Head of caudate nucleus (tissue), 42 donors: Measurements from ENCODE around the gene SEC11C.
"Not testable (repeated sequence)": the region's sequence is repeated elsewhere in the genome, so short reads cannot be mapped to it uniquely, and the experiment has no call there.

Source experiments
- DNase-seq, 42 donors: peaks; one replicate each; pipeline versions ENCODE4 v3.0.0 to v3.0.0-alpha.2; 2020 to 2021; ENCODE audit warnings: mixed read lengths in 7 of 42
- intact Hi-C: fragments of 100-400 bp; cut with DNase I; formaldehyde crosslinking; loops from one replicate; pipeline ENCODE4 v1.15.0; 2022

The SEC11C gene

DNA sequence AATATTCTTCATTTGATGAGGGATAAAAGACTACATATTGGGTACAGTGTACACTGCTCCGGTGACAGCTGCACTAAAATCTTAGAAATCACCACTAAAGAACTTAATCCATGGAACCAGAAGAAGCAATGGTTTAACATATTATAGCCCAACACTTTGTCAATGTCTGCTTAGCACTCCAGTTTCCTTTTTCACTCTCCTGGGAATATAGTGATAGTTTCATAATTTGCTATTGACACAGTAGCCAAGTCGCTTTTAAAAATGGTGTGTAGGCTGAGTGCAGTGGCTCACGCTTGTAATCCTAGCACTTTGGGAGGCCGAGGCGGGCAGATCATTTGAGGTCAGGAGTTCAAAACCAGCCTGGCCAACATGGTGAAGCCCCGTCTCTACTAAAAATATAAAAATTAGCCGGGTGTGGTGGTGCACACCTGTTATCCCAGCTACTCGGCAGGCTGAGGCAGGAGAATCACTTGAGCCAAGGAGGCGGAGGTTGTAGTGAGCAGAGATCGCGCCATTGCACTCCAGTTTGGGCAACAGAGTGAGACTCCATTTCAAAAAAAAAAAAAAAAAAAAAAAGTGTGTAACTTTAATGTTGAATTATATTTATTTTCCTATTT is 3.2 kb downstream of the SEC11C start:
- intact Hi-C loops, DNase-seq: not testable (repeated sequence)

DNA sequence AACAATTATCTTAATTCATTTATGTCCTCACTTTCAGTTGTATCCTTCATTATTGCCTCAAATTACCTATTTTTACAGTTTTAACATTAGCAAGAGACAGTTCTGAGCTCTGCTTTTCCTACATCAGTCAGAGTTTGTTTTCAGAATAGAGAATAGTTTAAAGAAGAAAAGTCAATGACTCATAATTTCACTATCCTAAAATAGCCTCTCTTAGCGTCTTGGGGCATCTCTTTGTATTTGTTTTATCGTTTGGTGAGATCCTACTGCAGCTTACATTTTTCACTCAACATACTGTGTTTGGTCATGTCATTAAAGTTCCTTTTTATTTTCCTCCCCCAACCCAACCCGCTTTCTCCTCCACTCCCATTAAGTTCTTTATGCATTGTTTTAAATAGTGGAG is 3.8 kb downstream of the SEC11C start:
- intact Hi-C loops = no loop called here
- DNase-seq = no peak

DNA sequence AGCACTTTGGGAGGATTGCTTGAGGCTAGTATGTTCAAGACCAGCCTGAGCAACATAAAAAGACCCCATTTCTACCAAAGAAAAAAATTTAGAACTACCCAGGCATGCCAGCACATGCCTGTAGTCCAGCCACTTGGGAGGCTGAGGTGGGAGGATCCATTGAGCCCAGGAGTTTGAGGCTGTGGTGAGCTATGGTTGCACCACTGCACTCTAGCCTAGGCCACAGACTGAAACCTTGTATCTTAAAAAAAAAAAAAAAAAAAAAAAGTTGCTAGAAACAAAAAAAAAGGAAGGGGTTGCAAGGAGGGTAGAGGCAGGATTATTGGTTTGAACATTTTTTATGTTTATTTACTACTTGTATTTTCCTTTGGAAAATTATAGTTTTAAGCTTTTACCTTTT is 4.8 kb downstream of the SEC11C start:
- intact Hi-C loops = no loop called here

DNA sequence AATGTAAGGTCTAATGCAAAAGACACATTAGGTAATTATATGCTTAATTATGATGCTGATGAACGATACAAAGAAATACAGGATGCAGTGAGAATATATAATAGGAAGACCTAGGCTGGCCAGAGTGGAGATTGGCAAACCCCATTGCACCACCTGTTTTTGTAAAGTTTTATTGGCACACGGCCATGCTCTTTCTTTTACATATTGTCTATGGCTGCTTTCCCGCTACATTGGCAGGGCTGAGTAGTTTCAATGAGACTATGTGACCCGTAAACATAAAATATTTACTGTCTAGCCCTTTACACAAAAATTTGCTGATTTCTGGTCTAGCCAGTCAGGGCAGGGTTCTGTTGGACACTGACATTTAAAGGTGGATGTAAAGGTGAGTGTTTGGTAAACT is 5.4 kb downstream of the SEC11C start:
- no peak for DNase-seq
- intact Hi-C loops = no loop called here

More for the DNA sequence above, 4.8 kb downstream of the SEC11C start:
- no peak for DNase-seq

DNA sequence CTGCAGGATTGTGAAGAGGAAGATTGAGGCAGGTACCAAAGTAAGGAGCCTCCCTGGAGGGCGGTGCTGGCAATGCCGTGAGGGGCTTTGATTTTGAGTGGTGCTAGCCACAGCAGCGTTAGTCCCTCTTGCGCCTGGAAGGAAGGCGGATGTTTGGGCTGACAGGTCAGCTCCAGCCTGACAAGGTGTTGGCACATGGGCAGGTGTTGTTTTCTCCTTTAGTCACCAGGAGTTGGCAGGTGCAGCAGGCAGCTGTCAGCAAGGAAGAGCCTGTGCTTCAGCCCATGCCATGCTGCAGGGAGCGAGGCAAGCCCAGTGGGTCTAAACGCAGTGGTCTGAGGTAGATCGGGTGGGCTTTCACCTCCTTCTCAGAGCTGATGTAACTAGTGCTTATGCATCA is 8.5 kb downstream of the SEC11C start:
- intact Hi-C loops = no loop called here
- no peak for DNase-seq

DNA sequence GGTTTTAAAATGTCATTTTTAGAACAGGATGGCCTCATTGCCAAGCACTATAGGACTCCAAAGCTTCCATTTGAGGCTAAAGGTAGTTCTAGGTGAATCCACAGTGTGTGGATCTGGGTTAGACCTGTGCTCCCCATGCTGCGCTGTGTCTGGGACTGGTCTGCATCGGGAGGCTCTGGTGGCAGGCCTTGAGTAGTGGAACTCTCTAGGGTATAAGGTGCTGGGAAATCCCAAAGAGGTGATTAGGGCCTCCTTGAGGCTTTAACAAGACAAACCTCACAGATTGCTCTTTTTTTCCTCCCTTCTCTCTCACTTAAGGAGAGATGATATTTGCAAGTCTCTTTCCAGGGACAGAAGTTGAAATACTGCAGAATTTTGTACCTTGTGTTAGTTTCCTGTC is 9.3 kb downstream of the SEC11C start:
- intact Hi-C loops = no loop called here

DNA sequence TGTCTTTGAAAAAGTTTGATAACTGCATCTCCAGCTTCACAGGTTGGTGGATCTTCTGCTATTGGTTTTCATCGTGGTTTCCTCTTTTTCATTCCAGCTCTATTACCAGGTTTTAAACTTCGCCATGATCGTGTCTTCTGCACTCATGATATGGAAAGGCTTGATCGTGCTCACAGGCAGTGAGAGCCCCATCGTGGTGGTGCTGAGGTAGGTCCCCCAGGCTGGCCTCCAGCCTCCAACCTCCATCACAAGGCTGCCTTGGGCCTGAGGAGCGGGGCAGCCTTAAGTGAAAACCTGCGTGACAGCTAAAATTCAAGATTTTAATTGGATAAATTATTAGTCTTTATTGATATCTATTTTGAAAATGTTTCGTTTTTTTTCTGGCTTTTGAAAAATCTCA is 9.7 kb downstream of the SEC11C start:
- intact Hi-C loops = no loop called here
- no peak for DNase-seq

More for the DNA sequence above, 9.3 kb downstream of the SEC11C start:
- DNase-seq = no peak

DNA sequence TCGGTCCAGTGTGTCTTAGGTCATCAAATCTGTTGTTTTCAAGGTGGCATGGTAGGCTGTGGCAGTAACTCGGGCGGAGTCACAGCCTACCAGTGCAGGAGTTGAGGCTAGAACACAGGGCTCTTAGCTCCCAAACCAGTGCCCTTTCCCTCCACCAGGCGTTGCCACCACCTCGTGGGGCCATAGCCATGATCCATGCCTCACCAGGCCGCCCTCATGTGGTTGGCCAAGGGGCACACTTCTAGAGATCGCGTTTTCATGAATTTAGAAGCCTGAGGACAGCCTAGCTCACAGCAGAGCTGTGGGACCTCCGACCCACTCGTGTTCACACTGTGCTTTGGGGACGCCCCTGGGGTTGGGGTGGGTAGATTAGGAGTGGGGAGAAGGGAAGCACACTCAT is 10.6 kb downstream of the SEC11C start:
- intact Hi-C loops = no loop called here

DNA sequence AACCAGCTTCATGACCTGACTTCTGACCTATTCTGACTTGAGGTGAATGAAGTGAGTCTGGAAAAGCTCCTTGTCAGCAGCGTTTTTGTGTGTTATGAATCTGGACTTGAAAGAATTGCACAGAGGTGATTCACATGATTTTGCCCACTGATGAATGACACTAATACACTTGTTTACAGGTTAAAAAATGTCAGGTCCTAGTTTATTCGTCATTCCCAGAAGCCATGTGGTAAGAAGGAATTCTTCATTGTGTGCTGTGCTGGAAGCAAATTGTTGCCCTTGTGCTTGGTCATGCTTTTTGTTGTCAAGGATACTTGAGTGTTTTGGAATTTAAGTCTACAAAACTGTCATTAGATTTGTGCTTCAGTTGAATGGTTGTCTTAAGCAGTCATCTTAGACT is 15.5 kb downstream of the SEC11C start:
- DNase-seq = no peak
- intact Hi-C loops = no loop called here

More for the DNA sequence above, 10.6 kb downstream of the SEC11C start:
- DNase-seq = no peak

DNA sequence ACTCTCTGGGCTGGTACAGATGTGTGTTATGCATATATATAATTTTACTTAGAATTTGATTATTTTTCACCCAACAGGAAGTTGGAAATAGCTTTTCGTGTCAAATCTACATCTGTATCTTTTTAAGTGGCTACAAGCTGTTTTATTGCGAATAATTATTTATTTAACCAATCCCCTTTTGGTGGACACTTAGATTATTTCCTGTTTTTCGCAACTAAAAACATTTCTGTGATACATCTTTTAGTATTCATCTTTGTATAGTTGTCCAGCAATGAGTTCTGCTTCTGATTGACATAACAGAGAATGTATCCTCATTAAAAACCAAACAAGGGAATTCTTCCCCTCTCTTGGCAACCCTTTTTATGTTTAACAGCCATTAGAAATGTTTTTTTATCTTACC is 16.6 kb downstream of the SEC11C start:
- intact Hi-C loops = no loop called here
- DNase-seq = no peak

DNA sequence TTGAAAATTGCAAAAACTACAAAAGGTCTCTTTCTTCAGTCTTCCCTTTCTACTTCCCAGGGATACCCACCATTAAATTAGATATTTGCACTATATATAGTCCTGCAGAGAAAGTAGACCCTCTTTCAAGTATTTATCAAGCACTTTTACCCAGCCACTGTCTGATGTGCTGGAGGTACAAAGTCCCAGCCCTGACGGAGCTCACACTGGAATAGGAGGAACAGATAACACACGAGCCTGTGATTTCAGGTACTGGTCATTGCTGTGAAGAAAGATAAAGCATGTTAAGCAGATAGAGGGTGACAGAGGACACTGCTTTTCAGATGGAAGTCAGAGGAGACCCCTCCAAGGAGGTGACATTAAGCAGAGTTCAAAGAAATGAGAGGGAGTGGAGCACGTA is 19.6 kb downstream of the SEC11C start:
- no peak for DNase-seq
- intact Hi-C loops = no loop called here

DNA sequence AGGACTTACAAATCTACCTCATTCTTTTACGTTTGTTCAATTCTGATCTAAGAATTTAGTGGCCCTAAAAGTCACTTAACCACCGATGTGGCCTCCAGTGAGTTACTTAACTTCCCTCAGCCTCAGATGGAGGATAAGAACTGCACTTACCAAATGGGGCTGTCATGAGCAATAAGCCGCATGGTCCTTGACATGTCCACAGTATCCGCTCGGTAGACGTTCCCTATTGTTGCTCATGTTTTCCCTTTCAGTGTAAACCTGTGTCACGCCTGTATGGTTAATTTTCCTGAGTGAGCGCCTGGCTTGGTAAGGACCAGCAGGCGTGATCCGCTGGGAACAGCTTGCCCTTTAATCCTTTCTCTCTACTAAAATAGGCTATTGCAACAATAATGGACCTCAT is 20.3 kb downstream of the SEC11C start:
- intact Hi-C loops = no loop called here
- DNase-seq = no peak

DNA sequence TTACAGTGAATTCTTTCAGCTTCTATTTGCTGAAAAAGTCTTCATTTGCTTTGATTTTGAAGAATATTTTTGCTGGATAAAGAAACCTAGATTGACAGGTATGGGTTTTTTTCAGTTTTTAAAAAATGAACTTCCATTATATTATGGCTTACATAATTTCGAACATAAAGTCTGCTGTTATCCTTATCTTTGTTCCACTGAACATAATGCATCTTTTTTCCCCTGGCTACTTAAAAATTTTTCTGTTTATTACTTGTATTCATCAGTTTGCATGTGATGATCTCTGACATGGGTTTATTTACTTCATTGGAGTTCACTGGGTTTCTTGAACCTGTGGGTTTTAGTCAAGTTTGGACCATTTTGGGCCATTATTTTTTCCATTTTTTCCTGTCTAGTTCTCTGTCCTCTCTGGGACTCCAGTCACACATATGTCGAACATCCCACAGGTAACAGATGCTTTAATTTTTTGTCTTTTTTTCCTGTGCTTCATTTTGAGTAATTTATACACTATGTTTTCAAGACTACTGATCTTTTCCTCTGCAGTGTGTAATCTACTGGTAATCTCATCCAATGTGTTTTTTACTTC is 33.1 kb downstream of the SEC11C start:
- DNase-seq = no peak
- intact Hi-C loops = no loop called here

DNA sequence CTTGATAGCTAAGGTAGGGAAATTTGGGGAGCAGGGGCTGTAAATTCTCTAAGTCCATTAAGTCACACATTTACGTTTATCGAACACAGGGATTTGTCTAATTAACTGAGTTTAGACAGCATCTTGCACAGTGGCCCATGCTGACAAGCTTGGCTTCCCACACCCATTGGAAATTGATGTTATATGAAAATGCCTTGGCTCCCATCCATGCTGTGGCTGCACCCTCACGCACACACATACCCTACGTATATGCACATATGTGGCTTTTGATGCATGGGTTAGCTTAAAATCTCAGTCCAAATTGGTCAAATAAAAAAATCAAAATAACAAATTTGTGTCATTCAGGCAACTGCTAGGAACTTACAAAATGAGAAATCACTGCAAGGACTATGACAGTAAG is 37.8 kb downstream of the SEC11C start:
- intact Hi-C loops = no loop called here

DNA sequence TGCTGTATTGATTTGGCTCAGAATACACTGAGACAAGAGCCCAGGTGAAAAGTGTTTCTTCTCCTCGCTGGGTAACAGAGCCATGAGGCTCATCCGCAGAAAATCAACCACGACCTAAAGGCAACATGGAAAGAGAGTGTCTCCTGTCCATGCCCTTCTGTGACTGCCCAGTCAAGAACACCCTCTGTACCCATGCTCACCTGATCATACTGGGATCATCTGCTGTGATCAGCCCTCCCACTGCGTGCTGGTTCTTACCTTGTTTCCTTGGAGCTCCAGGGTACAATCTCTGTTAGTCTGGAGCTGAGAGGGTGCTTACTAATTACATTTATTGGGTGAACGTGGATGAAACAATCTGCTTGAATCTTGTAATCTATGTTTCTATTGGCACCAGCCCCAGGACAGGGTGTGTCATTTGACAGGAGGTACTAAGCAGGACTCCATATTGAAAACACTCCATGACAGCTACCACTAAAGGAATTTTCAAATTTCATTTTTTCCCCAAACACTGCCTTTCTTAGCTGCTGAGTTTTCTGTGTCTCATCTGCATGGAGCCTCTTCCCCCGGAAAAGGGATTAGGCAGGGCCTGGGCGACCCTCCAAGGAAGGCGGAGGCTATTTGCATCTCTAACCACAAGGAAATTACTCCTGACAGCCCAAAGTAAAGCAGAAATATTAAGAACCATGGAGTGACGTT is 40.6 kb downstream of the SEC11C start:
- intact Hi-C loops = no loop called here
- no peak for DNase-seq

More for the DNA sequence above, 37.8 kb downstream of the SEC11C start:
- DNase-seq = no peak

DNA sequence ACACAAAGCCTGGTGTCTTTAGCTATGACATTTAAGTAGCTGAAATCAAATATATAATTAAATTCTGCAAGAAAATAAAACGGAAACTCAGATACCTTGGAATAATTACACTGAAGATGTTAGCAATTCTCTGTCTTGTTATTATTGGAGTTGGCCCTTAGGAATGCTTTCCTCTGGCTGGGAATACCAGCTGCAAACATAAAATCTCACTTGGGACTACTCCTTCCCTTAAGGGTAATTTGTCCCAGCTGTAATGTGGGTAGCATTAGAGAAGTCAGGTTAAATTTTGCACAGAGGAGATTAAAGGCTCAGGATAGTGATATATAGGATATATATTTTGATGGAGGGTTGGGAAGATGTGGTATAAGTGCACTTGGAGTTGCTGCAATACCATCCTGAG is 43.0 kb downstream of the SEC11C start:
- DNase-seq = no peak

DNA sequence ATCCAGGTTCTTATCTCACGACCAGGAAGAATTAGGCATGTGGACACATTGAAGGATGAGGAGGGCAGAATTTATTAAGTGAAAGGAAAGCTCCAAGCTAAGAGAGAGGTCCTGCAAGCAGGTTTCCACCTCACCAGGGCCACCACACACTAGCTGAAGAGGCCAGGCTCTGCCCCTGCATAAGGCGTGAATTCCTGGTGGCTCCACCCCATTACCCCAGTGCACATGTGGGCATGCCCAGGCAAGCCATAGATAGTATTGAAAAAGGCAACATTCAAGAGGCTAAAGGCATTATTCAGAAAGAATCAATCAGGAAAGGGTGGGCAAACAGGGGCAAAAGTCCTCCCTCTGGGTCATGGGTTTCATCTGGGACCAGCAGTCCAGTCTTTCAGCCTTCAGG is 49.3 kb downstream of the SEC11C start:
- no peak for DNase-seq
- intact Hi-C loops = no loop called here

More for the DNA sequence above, 43.0 kb downstream of the SEC11C start:
- intact Hi-C loops = no loop called here

DNA sequence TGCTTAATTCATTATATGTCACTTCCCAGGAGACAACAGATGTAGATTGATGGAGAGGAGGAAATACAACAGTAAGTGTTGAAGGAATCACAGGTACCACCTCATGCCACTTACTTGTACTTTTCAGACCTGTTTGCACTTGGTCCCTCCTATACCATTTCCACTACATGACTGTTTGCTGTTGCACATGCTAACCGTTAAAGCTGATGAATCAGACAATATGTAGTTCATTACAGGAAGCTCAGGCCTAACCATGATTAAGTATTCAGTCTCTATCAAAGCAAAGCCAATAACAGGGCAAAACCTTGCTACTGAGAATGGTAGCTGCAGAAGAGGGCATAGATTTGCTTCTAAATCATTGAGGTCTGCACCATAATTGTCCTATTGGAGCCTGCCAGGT is 50.1 kb downstream of the SEC11C start:
- DNase-seq = no peak
- intact Hi-C loops = no loop called here

DNA sequence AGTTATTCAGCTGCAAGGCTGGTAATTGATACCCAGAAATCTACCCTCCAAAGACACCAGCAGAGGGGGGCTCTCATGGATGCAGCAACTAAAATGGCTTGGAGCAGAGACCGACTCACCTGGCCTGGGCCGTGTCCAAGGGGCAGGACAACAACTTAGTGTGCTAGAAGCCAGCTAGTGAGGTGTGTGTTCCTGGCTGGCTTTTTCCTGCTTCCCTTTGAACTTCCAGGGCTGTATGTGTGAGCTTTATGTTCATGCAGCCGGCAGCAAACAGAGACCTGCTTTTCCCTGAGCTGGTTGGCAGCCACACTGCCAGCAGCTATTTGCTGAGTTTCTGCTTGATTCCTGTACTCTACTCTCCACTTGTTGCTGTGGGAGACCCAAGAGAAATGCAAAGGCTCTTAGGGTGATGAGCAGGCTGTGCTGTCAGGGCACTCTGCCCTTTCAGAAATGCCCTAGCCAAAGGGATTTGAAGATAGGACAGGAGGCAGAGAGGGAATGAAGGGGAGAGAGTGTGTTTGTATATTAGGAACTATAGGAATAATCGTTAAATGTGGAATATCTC is 56.6 kb downstream of the SEC11C start:
- intact Hi-C loops = no loop called here
- DNase-seq = no peak

DNA sequence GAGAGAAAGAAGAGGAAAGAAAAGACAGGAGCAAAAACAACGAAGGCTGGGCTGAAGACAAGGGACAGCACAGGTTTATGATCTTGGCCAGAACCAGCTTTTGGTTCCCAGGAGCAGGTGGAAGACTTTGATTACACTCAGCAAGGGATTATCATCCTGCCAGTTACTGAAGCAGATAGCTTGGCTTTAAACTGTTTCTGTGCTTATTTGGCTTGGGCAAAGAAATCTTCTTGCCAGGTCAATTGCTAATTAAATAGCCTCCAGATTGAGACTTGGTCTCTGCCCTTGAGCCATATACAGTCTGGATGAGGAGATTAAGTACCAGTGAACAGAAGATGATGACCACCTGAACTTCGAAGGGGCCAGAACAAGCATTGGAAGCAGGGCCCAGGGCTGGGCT is 58.0 kb downstream of the SEC11C start:
- no peak for DNase-seq
- intact Hi-C loops = no loop called here

DNA sequence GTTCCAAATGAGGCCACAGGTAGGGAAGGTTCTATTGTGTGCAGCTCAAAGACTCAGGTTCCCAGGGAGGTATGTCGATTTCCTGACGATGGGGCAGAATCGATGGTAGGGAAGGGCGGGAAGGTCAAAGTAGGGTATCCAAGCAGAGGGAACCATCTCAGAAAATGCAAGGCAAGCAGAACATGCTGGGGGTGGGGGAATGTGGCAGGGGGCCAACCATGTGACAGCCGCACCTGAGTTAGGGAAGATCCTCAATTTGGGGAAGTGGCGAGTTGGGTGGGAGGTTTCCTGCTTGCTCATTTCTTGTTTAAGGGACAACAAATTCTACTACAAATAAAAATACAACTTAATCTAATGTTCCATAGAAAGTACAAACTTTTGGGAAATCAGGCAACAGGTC is 58.5 kb downstream of the SEC11C start:
- no peak for DNase-seq

More for the DNA sequence above, 58.5 kb downstream of the SEC11C start:
- intact Hi-C loops = no loop called here
